ENCODE results near the gene CCDC152. TPM values are rescaled to one million over a fixed set of nuclear protein-coding genes. Genes with fewer than 3 reads are reported as not detected.
A peak's percentile ranks its signal among the peaks of the same experiment; 100 is the strongest.

The CCDC152 gene
- total and polyA plus RNA-seq, 2 of the 13 experiments (the other 11 are each of a cell fraction or from before 2014, with no cell fraction given) = 0.20 to 0.36 TPM

- TF ChIP-seq ZNF646 (CRISPR knock-in tag; IDR thresholded peaks at IDR 0.05) (0 out of 2 replicates have a peak, but pooled peaks have one; percentile 66), ZNF766 (CRISPR knock-in tag; IDR thresholded peaks at IDR 0.05; ENCODE audit: borderline replicate concordance) (peak; percentile 59; the same call in 1 of the 2 replicates), ATRX (CRISPR knock-in tag; IDR thresholded peaks at IDR 0.05; ENCODE audit: borderline replicate concordance) (no peak), SUZ12 (IDR thresholded peaks at IDR 0.05; ENCODE audit: low read depth, low read length) (no peak), FOXO4 (CRISPR knock-in tag; conservative IDR thresholded peaks at IDR 0.05) (0 out of 2 replicates have a peak, but pooled peaks have one; percentile 13), CHD4 (IDR thresholded peaks at IDR 0.05; ENCODE audit: borderline replicate concordance, low read length) (peak; percentile 38; the same call in 1 of the 2 replicates), IKZF5 (CRISPR knock-in tag; IDR thresholded peaks at IDR 0.05) (peak; percentile 77), ZSCAN20 (CRISPR knock-in tag; IDR thresholded peaks at IDR 0.05; ENCODE audit: borderline replicate concordance) (no peak), ZNF7 (CRISPR knock-in tag; IDR thresholded peaks at IDR 0.05) (peak; percentile 81), PBX2 (CRISPR knock-in tag; IDR thresholded peaks at IDR 0.05) (0 out of 2 replicates have a peak, but pooled peaks have one; percentile 15), SALL1 (CRISPR knock-in tag; IDR thresholded peaks at IDR 0.05) (peak; percentile 83; the same call in 1 of the 2 replicates), SIX4 (CRISPR knock-in tag; IDR thresholded peaks at IDR 0.05) (no peak), TEAD3 (CRISPR knock-in tag; optimal IDR thresholded peaks at IDR 0.05; ENCODE audit: borderline replicate concordance) (peak; percentile 86), BORCS8-MEF2B (CRISPR knock-in tag; IDR thresholded peaks at IDR 0.05) (0 out of 2 replicates have a peak, but pooled peaks have one; percentile 17), THRA (CRISPR knock-in tag; IDR thresholded peaks at IDR 0.05; ENCODE audit: borderline replicate concordance) (peak; percentile 80), ELF1 (CRISPR knock-in tag; IDR thresholded peaks at IDR 0.05) (peak; percentile 47), THYN1 (CRISPR knock-in tag; IDR thresholded peaks at IDR 0.05; ENCODE audit: borderline replicate concordance, low read depth) (no peak)
Observed at GRCh38 chr5:42811591-42812446, 55.2 kb downstream of the CCDC152 start, which contains the start of gene SELENOP (continued).

All from HepG2 (cell line).